ENCODE data around the gene CDC42EP2. TPM values are rescaled to one million over a fixed set of nuclear protein-coding genes. Genes with fewer than 3 reads are reported as not detected.

CDC42EP2 gene
- total RNA-seq, 1 experiment from 2014 or later, result 8.1 TPM

DNA sequence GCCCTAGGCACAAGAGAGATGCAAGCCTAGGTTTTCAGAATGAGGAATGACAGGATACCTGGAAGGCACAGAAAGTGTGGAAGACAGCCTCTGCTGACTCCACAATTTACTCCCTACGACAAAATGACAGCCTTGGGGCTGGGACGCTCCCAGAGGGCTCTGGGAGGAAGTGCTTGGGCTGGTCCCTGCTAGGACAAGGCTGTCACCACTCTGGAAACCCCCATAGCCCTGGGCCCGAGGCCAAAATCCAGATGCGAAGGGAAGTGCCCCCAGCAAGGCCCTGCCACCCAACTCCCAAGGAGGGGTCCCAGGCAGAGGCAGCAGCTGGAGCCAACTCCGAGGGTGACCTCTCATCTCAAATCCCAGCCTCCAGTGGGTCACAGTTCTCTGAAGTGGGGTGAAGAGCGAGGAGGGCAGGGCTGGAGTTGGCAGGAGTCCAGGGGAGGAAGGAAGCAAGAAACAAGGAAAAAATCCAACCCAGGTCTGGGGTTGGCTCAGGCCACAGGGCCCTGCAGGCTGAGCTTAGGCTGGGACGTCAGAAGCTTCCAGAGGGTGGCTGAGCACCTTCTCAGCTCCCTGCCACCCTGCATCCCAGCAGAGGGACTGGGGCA, 6.3 kb upstream of the CDC42EP2 start:
- H3K27me3 ChIP-seq (ENCODE audit: control insufficient read depth, insufficient read depth, low read length), result no peaks in the 10 kb centered on the region
- H3K9me3 ChIP-seq (ENCODE audit: control insufficient read depth, insufficient read depth, low read depth, low read length), result no peaks in the 10 kb centered on the region
- H3K27ac ChIP-seq (ENCODE audit: low read length), result no peak overlapping the region
- POLR2A ChIA-PET, result no interaction called here
- peaks cover 5% of the 10 kb centered on the region; the same call in 1 of the 2 replicates for H3K4me1 ChIP-seq (ENCODE audit: control insufficient read depth, insufficient read depth, low read length)
- ATAC-seq (peak; percentile 56), DNase-seq (ENCODE audit: low read depth, low spot score) (no peak)
- intact Hi-C loops (cut with micrococcal nuclease; ENCODE audit: unreplicated experiment), result no loop called here
- H3K36me3 ChIP-seq (ENCODE audit: control insufficient read depth, insufficient read depth, low read length), result no peaks in the 10 kb centered on the region
- H3K4me3 ChIP-seq (ENCODE audit: low read depth in 2 of 2, low read length in 2 of 2), result no peak overlapping the region
- CTCF ChIA-PET, result interaction anchor here (0.6 kb wide), 1 partner anchor 32 kb away, joined by 9 read pairs; no protein-coding TSS in a partner anchor
- in situ Hi-C loops (cut with HindIII; ENCODE audit: low pct_unique_long_range_greater_than_20kb, low sequenced_read_pairs), result no loop called here
- TF ChIP-seq TCF7L2 (IDR thresholded peaks at IDR 0.05; ENCODE audit: low read depth, low read length) (no peak), SIN3A (IDR thresholded peaks at IDR 0.05; ENCODE audit: borderline replicate concordance, insufficient read depth, low read depth, low read length) (no peak), POLR2AphosphoS5 (IDR thresholded peaks at IDR 0.05; ENCODE audit: low read depth, low read length) (no peak)
- TF ChIP-seq, protein P1, sequence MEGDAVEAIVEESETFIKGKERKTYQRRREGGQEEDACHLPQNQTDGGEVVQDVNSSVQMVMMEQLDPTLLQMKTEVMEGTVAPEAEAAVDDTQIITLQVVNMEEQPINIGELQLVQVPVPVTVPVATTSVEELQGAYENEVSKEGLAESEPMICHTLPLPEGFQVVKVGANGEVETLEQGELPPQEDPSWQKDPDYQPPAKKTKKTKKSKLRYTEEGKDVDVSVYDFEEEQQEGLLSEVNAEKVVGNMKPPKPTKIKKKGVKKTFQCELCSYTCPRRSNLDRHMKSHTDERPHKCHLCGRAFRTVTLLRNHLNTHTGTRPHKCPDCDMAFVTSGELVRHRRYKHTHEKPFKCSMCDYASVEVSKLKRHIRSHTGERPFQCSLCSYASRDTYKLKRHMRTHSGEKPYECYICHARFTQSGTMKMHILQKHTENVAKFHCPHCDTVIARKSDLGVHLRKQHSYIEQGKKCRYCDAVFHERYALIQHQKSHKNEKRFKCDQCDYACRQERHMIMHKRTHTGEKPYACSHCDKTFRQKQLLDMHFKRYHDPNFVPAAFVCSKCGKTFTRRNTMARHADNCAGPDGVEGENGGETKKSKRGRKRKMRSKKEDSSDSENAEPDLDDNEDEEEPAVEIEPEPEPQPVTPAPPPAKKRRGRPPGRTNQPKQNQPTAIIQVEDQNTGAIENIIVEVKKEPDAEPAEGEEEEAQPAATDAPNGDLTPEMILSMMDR (IDR thresholded peaks at IDR 0.05), result no peak
- TF ChIP-seq, protein P2, sequence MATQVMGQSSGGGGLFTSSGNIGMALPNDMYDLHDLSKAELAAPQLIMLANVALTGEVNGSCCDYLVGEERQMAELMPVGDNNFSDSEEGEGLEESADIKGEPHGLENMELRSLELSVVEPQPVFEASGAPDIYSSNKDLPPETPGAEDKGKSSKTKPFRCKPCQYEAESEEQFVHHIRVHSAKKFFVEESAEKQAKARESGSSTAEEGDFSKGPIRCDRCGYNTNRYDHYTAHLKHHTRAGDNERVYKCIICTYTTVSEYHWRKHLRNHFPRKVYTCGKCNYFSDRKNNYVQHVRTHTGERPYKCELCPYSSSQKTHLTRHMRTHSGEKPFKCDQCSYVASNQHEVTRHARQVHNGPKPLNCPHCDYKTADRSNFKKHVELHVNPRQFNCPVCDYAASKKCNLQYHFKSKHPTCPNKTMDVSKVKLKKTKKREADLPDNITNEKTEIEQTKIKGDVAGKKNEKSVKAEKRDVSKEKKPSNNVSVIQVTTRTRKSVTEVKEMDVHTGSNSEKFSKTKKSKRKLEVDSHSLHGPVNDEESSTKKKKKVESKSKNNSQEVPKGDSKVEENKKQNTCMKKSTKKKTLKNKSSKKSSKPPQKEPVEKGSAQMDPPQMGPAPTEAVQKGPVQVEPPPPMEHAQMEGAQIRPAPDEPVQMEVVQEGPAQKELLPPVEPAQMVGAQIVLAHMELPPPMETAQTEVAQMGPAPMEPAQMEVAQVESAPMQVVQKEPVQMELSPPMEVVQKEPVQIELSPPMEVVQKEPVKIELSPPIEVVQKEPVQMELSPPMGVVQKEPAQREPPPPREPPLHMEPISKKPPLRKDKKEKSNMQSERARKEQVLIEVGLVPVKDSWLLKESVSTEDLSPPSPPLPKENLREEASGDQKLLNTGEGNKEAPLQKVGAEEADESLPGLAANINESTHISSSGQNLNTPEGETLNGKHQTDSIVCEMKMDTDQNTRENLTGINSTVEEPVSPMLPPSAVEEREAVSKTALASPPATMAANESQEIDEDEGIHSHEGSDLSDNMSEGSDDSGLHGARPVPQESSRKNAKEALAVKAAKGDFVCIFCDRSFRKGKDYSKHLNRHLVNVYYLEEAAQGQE (IDR thresholded peaks at IDR 0.05; ENCODE audit: insufficient read depth in 1 of 2, low read depth in 2 of 2, low read length in 1 of 2), result no peak
- no TSS peak for BruUV-seq (replicated peaks)

DNA sequence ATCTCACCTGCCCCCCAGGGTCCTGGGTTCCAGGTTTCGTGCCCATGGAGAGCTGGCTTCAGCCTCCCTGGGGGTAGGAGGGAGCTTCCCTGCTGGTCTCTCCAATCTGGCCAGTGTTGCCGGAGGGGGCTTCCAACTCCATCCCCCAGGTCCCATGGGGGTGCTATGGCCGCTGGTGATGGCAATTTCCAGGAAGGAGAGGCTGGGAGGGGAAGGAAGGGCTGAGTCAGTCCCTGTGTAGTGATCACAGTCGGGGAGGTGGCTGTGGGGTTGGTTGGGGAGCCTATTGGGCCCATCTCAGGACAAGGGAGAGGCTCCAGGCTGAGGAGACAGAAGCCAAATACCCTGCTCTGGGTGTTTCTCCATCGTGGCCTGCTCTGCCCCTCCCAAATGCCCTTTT, 5.7 kb upstream of the CDC42EP2 start:
- ChIA-PET POLR2A (no interaction called here), CTCF (interaction anchor here (0.6 to 0.7 kb wide), 2 partner anchors 20 to 32 kb away, joined by 4 to 9 read pairs; no protein-coding TSS in a partner anchor)
- in situ Hi-C loops (cut with HindIII; ENCODE audit: low pct_unique_long_range_greater_than_20kb, low sequenced_read_pairs) (no loop called here), intact Hi-C loops (cut with micrococcal nuclease; ENCODE audit: unreplicated experiment) (no loop called here)
- DNase-seq (ENCODE audit: low read depth, low spot score) (no peak), ATAC-seq (0 out of 2 replicates have a peak, but pooled peaks have one; percentile 4)
- TF ChIP-seq SIN3A (IDR thresholded peaks at IDR 0.05; ENCODE audit: borderline replicate concordance, insufficient read depth, low read depth, low read length), result no peak
- no peaks in the 10 kb centered on the region for H3K27me3 ChIP-seq (ENCODE audit: control insufficient read depth, insufficient read depth, low read length)
- H3K4me1 ChIP-seq (ENCODE audit: control insufficient read depth, insufficient read depth, low read length), result peaks cover 5% of the 10 kb centered on the region; the same call in 1 of the 2 replicates
- no peak overlapping the region for H3K27ac ChIP-seq (ENCODE audit: low read length)
- H3K9me3 ChIP-seq (ENCODE audit: control insufficient read depth, insufficient read depth, low read depth, low read length), result no peaks in the 10 kb centered on the region
- H3K36me3 ChIP-seq (ENCODE audit: control insufficient read depth, insufficient read depth, low read length), result no peaks in the 10 kb centered on the region
- H3K4me3 ChIP-seq (ENCODE audit: low read depth in 2 of 2, low read length in 2 of 2), result no peak overlapping the region
- BruUV-seq (replicated peaks), result no TSS peak

DNA sequence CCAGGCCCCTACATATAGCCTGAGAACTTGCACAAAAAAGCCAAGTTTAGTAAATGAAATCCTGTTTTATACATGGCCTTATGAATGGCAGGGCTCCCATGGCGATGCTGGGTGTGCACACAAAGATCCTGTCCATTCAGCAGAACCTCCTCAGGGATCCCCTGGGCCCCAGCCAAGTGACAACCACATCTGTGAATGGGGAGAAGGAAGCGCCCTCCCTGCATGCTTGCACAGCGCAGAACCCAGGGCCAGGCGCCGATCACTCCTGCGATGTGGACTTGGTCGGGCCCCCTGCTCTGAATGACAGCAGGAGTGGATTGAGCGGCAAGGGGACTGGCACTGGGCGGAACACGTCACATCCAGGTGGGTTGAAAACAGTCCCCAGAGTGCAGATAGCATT, 4.5 kb upstream of the CDC42EP2 start:
- DNase-seq (ENCODE audit: low read depth, low spot score) (no peak), ATAC-seq (no peak)
- H3K27me3 ChIP-seq (ENCODE audit: control insufficient read depth, insufficient read depth, low read length), result no peaks in the 10 kb centered on the region
- intact Hi-C loops (cut with micrococcal nuclease; ENCODE audit: unreplicated experiment) (loop anchor here (10.0 kb wide), 1 partner anchor 85 kb away; no protein-coding TSS in a partner anchor), in situ Hi-C loops (cut with HindIII; ENCODE audit: low pct_unique_long_range_greater_than_20kb, low sequenced_read_pairs) (no loop called here)
- H3K36me3 ChIP-seq (ENCODE audit: control insufficient read depth, insufficient read depth, low read length), result no peaks in the 10 kb centered on the region; the same call in 1 of the 2 replicates
- TF ChIP-seq TCF7L2 (IDR thresholded peaks at IDR 0.05; ENCODE audit: low read depth, low read length), result no peak
- TF ChIP-seq POLR2AphosphoS5 (IDR thresholded peaks at IDR 0.05; ENCODE audit: low read depth, low read length), result no peak
- TF ChIP-seq, protein P2 (IDR thresholded peaks at IDR 0.05; ENCODE audit: insufficient read depth in 1 of 2, low read depth in 2 of 2, low read length in 1 of 2), result no peak
- TF ChIP-seq, protein P1 (IDR thresholded peaks at IDR 0.05), result no peak
- no peak for TF ChIP-seq SIN3A (IDR thresholded peaks at IDR 0.05; ENCODE audit: borderline replicate concordance, insufficient read depth, low read depth, low read length)
- ChIA-PET POLR2A (no interaction called here), CTCF (interaction anchor here (1.0 kb wide), 1 partner anchor 19 kb away, joined by 9 read pairs; no protein-coding TSS in a partner anchor)
- no TSS peak for BruUV-seq (replicated peaks)
- H3K27ac ChIP-seq (ENCODE audit: low read length), result no peak overlapping the region
- peaks cover 8% of the 10 kb centered on the region; the same call in 1 of the 2 replicates for H3K4me1 ChIP-seq (ENCODE audit: control insufficient read depth, insufficient read depth, low read length)
- no peaks in the 10 kb centered on the region for H3K9me3 ChIP-seq (ENCODE audit: control insufficient read depth, insufficient read depth, low read depth, low read length)
- no peak overlapping the region for H3K4me3 ChIP-seq (ENCODE audit: low read depth in 2 of 2, low read length in 2 of 2)
